Neural crest cell (in vitro differentiated cells): ENCODE data around the gene HEATR5B. TPM values are rescaled to one million over a fixed set of nuclear protein-coding genes. Genes with fewer than 3 reads are reported as not detected.

Source experiments
- DNase-seq: peaks from one replicate; pipeline ENCODE4 v3.0.0; 2021; ENCODE audit warnings: low read depth, mixed read lengths, low spot score
- H3K27ac Mint-ChIP-seq: one replicate; pipeline ENCODE4 v1.8.0; 2021; ENCODE audit warnings: mild to moderate bottlenecking, mixed read lengths; ENCODE audit not compliant: unreplicated experiment
- H3K27me3 Mint-ChIP-seq: 2 replicates; pipeline ENCODE4 v1.8.0; 2021; ENCODE audit warnings: low read depth, mild to moderate bottlenecking, mixed read lengths
- H3K36me3 Mint-ChIP-seq: 2 replicates; pipeline ENCODE4 v1.8.0; 2021; ENCODE audit warnings: low read depth, mild to moderate bottlenecking, mixed read lengths
- H3K4me1 Mint-ChIP-seq: 2 replicates; pipeline ENCODE4 v1.8.0; 2021; ENCODE audit warnings: mixed read lengths
- H3K4me3 Mint-ChIP-seq: one replicate; pipeline ENCODE4 v1.8.0; 2021; ENCODE audit warnings: mild to moderate bottlenecking, mixed read lengths
- H3K9me3 Mint-ChIP-seq: 2 replicates; pipeline ENCODE4 v1.8.0; 2021; ENCODE audit warnings: mixed read lengths
- CTCF ChIP-seq: fragments of 200-600 bp; sonication (generic); conservative IDR thresholded peaks from 2 replicates; pipeline ENCODE4 v1.5.0; 2021; ENCODE audit warnings: antibody characterized with exemption, mild to moderate bottlenecking
- total RNA-seq: library from RNA; stranded (reverse); gene quantifications from 2 replicates; pipeline ENCODE4 v1.2.1, GENCODE V29; 2021

The HEATR5B gene
- total RNA-seq, 1 donor from 2014 or later = 17.7 TPM

- TF ChIP-seq CTCF = no peak
- Mint-ChIP-seq H3K27ac (no peak overlapping the region), H3K4me1 (no peaks in the 10 kb centered on the region), H3K4me3 (no peak overlapping the region), H3K36me3 (peaks cover 16% of the 10 kb centered on the region), H3K27me3 (no peaks in the 10 kb centered on the region), H3K9me3 (no peaks in the 10 kb centered on the region)
- DNase-seq = no peak
Observed at GRCh38 chr2:37102588-37102987, 18.4 kb upstream of the HEATR5B start.

- no peak overlapping the region for H3K4me3 Mint-ChIP-seq
- H3K9me3 Mint-ChIP-seq = no peaks in the 10 kb centered on the region
- H3K27ac Mint-ChIP-seq = no peak overlapping the region
- H3K36me3 Mint-ChIP-seq = peaks cover 7% of the 10 kb centered on the region
- TF ChIP-seq CTCF = no peak
- H3K27me3 Mint-ChIP-seq = no peaks in the 10 kb centered on the region
- H3K4me1 Mint-ChIP-seq = no peaks in the 10 kb centered on the region
- DNase-seq = no peak
Observed at GRCh38 chr2:37100054-37100453, 15.9 kb upstream of the HEATR5B start.

- Mint-ChIP-seq H3K9me3 (no peaks in the 10 kb centered on the region), H3K27me3 (no peaks in the 10 kb centered on the region), H3K27ac (no peak overlapping the region), H3K4me3 (no peak overlapping the region), H3K36me3 (peaks cover 7% of the 10 kb centered on the region), H3K4me1 (no peaks in the 10 kb centered on the region)
- no peak for DNase-seq
- TF ChIP-seq CTCF = no peak
Observed at GRCh38 chr2:37098416-37099118, 14.4 kb upstream of the HEATR5B start.

GRCh38 chr2:37096568-37096967 is 12.4 kb upstream of the HEATR5B start:
- no peaks in the 10 kb centered on the region for H3K4me1 Mint-ChIP-seq
- H3K4me3 Mint-ChIP-seq = no peak overlapping the region
- H3K36me3 Mint-ChIP-seq = peaks cover 7% of the 10 kb centered on the region
- no peak overlapping the region for H3K27ac Mint-ChIP-seq
- TF ChIP-seq CTCF = no peak
- H3K9me3 Mint-ChIP-seq = no peaks in the 10 kb centered on the region
- DNase-seq = no peak
- H3K27me3 Mint-ChIP-seq = no peaks in the 10 kb centered on the region

GRCh38 chr2:37091873-37092272 is 7.7 kb upstream of the HEATR5B start:
- TF ChIP-seq CTCF = no peak
- Mint-ChIP-seq H3K4me3 (no peak overlapping the region), H3K4me1 (no peaks in the 10 kb centered on the region)

More at GRCh38 chr2:37091873-37092272, 7.7 kb upstream of the HEATR5B start:
- Mint-ChIP-seq H3K9me3 (no peaks in the 10 kb centered on the region), H3K36me3 (no peaks in the 10 kb centered on the region), H3K27ac (no peak overlapping the region), H3K27me3 (no peaks in the 10 kb centered on the region)
- no peak for DNase-seq
